Uterus (tissue), 4 donors: ENCODE measurements around the gene MAN2A1. TPM values are rescaled to one million over a fixed set of nuclear protein-coding genes. Genes with fewer than 3 reads are reported as not detected.

Source experiments
- DNase-seq, 2 donors: peaks; one replicate each; pipeline ENCODE4 v3.0.0-alpha.2; 2019 to 2020
- H3K27ac ChIP-seq, 2 donors: fragments of 200-600 bp; sonication (generic); 1 replicate in 1 of 2; 2 replicates in 1 of 2; pipeline ENCODE4 v1.5.1; 2016 to 2018
- H3K27me3 ChIP-seq, 2 donors: fragments of 200-600 bp; sonication (generic); one replicate each; pipeline ENCODE4 v1.5.1; 2018 to 2019; ENCODE audit warnings: control low read depth in 1 of 2
- H3K36me3 ChIP-seq, 2 donors: fragments of 200-600 bp; sonication (generic); one replicate each; pipeline ENCODE4 v1.5.1; 2019; ENCODE audit warnings: control low read depth in 1 of 2
- H3K4me1 ChIP-seq, 2 donors: fragments of 200-600 bp; sonication (generic); one replicate each; pipeline ENCODE4 v1.5.1; 2018 to 2019; ENCODE audit warnings: control low read depth in 1 of 2
- H3K4me3 ChIP-seq, 2 donors: fragments of 200-600 bp; sonication (generic); 1 replicate in 1 of 2; 2 replicates in 1 of 2; pipeline ENCODE4 v1.5.1; 2018 to 2019; ENCODE audit warnings: mild to moderate bottlenecking in 1 of 2
- H3K9me3 ChIP-seq, 2 donors: fragments of 200-600 bp; sonication (generic); one replicate each; pipeline ENCODE4 v1.5.1; 2019; ENCODE audit warnings: control low read depth in 1 of 2
- POLR2A ChIP-seq, 2 donors: fragments of 450-650 bp; IDR thresholded peaks; one replicate each; pipeline ENCODE4 v1.6.1; 2016; ENCODE audit warnings: antibody characterized with exemption in 2 of 2, mild to moderate bottlenecking in 1 of 2, moderate library complexity in 1 of 2
- intact Hi-C: fragments of 100-400 bp; cut with DNase I; formaldehyde crosslinking; loops from one replicate; pipeline ENCODE4 v1.15.1; 2023; ENCODE audit warnings: low total_unique reads
- total RNA-seq, 4 donors: library from RNA; depleted of rRNA in 3 of 4; stranded (reverse); fragments of >200 nt in 3 of 4; gene quantifications; one replicate each; pipeline versions ENCODE4 v1.1.0 to v1.2.4, GENCODE V29; 2014 to 2023
- TF ChIP-seq, protein P1 (sequence below), 4 experiments: fragments of 200-600 bp in 2 of 4; fragments of 450-650 bp in 2 of 4; sonication (generic) in 2 of 4; IDR thresholded peaks; one replicate each; pipeline ENCODE4 v1.5.1; 2016 to 2019; ENCODE audit warnings: antibody characterized with exemption in 4 of 4, mild to moderate bottlenecking in 2 of 4, moderate library complexity in 1 of 4
- donor health status: DM: yes; HTN: yes; CAD: no.

MAN2A1 gene
- total RNA-seq, 4 donors from 2014 or later: 22.8 to 109 (median 40.6) TPM

DNA sequence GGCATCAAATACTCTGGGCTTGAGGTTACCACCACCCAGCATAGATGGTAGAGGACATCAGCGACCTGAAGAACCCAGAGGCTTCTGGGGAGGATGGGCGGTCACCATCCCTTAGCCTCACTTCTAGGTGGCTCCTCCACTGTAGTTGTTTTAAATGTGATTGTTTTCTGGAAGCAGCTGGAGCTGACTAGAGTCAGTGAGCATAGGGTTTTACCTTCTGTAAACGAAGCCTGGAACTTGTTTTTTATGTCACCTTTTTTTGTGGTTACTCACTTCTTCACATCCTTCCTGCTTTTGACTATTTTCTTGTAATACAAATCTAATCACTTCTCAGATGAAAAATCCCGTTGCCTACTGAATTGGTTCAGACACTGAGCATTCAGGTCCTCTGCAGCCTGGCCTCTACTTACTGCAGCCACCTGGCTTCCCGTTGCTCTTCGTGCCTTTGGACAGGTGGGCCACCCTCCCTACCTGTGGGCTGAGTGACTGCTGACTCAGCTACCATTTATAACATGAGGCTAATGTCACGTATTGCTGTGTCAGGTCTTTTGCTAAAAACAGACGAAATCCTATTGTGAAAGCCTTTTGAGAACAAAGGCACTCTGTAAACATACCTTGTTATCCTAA, 167.8 kb downstream of the MAN2A1 start:
- no peak overlapping the region for H3K27ac ChIP-seq
- DNase-seq: no peak
- H3K4me3 ChIP-seq: no peak overlapping the region
- TF ChIP-seq, protein P1, sequence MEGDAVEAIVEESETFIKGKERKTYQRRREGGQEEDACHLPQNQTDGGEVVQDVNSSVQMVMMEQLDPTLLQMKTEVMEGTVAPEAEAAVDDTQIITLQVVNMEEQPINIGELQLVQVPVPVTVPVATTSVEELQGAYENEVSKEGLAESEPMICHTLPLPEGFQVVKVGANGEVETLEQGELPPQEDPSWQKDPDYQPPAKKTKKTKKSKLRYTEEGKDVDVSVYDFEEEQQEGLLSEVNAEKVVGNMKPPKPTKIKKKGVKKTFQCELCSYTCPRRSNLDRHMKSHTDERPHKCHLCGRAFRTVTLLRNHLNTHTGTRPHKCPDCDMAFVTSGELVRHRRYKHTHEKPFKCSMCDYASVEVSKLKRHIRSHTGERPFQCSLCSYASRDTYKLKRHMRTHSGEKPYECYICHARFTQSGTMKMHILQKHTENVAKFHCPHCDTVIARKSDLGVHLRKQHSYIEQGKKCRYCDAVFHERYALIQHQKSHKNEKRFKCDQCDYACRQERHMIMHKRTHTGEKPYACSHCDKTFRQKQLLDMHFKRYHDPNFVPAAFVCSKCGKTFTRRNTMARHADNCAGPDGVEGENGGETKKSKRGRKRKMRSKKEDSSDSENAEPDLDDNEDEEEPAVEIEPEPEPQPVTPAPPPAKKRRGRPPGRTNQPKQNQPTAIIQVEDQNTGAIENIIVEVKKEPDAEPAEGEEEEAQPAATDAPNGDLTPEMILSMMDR (IDR thresholded peaks at IDR 0.05): no peak
- no peak for TF ChIP-seq POLR2A (IDR thresholded peaks at IDR 0.05)
- no peaks in the 10 kb centered on the region for H3K4me1 ChIP-seq
- H3K9me3 ChIP-seq: no peaks in the 10 kb centered on the region
- intact Hi-C loops: no loop called here
- H3K36me3 ChIP-seq: no peaks in the 10 kb centered on the region
- H3K27me3 ChIP-seq: no peaks in the 10 kb centered on the region

DNA sequence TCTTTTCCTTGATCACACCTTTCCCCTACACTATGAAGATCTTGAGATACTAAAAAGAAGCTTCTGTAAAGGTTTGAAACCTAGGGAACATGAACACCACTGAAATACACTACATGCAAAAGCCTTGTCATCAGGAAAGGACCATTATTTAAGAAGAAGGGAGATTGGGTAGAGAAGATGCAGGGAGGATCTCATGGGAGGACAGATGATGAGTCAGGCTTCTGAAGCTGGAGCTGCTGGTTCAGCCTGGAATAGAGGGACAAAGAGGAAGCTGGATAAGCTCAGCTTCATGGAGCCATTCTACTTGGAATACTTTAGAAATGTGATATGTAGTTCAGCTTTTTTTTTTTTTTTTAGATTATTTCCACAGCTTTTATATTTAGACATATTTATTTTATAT, 169.8 kb downstream of the MAN2A1 start:
- Histone ChIP-seq H3K4me1 (no peaks in the 10 kb centered on the region), H3K9me3 (no peaks in the 10 kb centered on the region), H3K27me3 (no peaks in the 10 kb centered on the region), H3K4me3 (no peak overlapping the region), H3K36me3 (no peaks in the 10 kb centered on the region), H3K27ac (no peak overlapping the region)
- no peak for TF ChIP-seq POLR2A (IDR thresholded peaks at IDR 0.05)
- TF ChIP-seq, protein P1 (IDR thresholded peaks at IDR 0.05): no peak
- intact Hi-C loops: no loop called here
- no peak for DNase-seq

- no peaks in the 10 kb centered on the region for H3K36me3 ChIP-seq
- TF ChIP-seq, protein P1 (IDR thresholded peaks at IDR 0.05): no peak
- no peak for TF ChIP-seq POLR2A (IDR thresholded peaks at IDR 0.05)
Measured at GRCh38 chr5:109862301-109862700, 172.6 kb downstream of the MAN2A1 start.

GRCh38 chr5:109863752-109864151, 174.0 kb downstream of the MAN2A1 start:
- H3K4me1 ChIP-seq: no peaks in the 10 kb centered on the region
- no peak overlapping the region for H3K4me3 ChIP-seq
- H3K27ac ChIP-seq: peak overlapping the region in 1 of 2 donors; percentile 13
- no peaks in the 10 kb centered on the region for H3K9me3 ChIP-seq
- TF ChIP-seq POLR2A (IDR thresholded peaks at IDR 0.05): no peak
- TF ChIP-seq, protein P1 (IDR thresholded peaks at IDR 0.05): no peak
- intact Hi-C loops: no loop called here
- no peaks in the 10 kb centered on the region for H3K36me3 ChIP-seq
- DNase-seq: no peak
- H3K27me3 ChIP-seq: no peaks in the 10 kb centered on the region

More at GRCh38 chr5:109862301-109862700, 172.6 kb downstream of the MAN2A1 start:
- Histone ChIP-seq H3K4me1 (no peaks in the 10 kb centered on the region), H3K27me3 (no peaks in the 10 kb centered on the region), H3K4me3 (no peak overlapping the region), H3K27ac (no peak overlapping the region), H3K9me3 (no peaks in the 10 kb centered on the region)
- intact Hi-C loops: no loop called here
- DNase-seq: no peak

GRCh38 chr5:109865637-109866036, 175.9 kb downstream of the MAN2A1 start:
- H3K9me3 ChIP-seq: no peaks in the 10 kb centered on the region
- TF ChIP-seq POLR2A (IDR thresholded peaks at IDR 0.05): no peak
- TF ChIP-seq, protein P1 (IDR thresholded peaks at IDR 0.05): no peak
- H3K27ac ChIP-seq: peak overlapping the region; percentile 48 to 58
- H3K36me3 ChIP-seq: no peaks in the 10 kb centered on the region
- H3K27me3 ChIP-seq: no peaks in the 10 kb centered on the region
- no peak overlapping the region for H3K4me3 ChIP-seq
- peak in 1 of 2 donors; percentile 59 for DNase-seq
- intact Hi-C loops: no loop called here
- no peaks in the 10 kb centered on the region for H3K4me1 ChIP-seq
